GM12875 (cell line): ENCODE results near the gene WDTC1.
A peak's percentile ranks its signal among the peaks of the same experiment; 100 is the strongest.
"Not testable (repeated sequence)": the region's sequence is repeated elsewhere in the genome, so short reads cannot be mapped to it uniquely, and the experiment has no call there.

Experiments
- H3K4me3 ChIP-seq: one replicate; pipeline ENCODE4 v1.5.1; 2011; ENCODE audit warnings: low read depth, low read length, control low read depth
- CTCF ChIP-seq: IDR thresholded peaks from 2 replicates; pipeline ENCODE4 v1.5.1; 2011; ENCODE audit warnings: low read depth, mild to moderate bottlenecking, control low read depth, inconsistent platforms, low read length, moderate library complexity, borderline replicate concordance; ENCODE audit not compliant: insufficient read depth

The WDTC1 gene

DNA sequence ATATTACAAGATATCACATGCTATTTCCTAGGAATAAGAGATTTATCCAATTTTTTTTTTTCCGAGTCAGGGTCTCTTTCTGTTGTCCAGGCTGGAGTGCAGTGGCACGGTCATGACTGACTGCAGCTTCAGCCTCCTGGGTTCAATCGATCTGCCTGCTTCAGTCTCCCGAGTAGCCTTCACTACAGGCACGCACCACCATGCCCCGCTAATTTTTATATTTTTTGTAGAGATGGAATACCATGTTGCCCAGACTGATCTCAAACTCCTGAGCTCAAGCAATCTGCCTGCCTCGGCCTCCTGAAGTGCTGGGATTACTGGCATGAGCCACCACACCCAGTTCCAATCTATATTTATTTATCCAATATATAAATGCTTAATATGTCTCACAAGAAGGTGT is 18.0 kb upstream of the WDTC1 start:
- no peak for TF ChIP-seq CTCF
- H3K4me3 ChIP-seq, result no peak overlapping the region

DNA sequence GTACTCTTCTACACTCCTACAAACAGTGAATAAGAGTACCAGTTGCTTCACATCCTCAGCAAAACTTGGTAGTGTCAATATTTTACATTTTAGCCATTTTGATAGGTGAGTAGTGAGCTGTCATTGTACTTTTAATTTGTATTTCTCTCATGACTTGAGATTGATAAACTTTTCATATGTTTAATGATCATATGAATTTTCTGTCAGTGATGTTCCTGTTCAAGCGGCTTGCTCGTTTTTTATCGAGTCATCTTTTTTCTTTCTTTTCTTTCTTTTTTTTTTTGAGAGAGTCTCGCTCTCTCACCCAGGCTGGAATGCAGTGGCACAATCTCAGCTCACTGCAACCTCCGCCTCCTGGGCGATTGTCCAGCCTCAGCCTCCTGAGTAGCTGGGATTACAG is 17.0 kb upstream of the WDTC1 start:
- TF ChIP-seq CTCF, result no peak
- no peak overlapping the region for H3K4me3 ChIP-seq

- no peak overlapping the region for H3K4me3 ChIP-seq
- TF ChIP-seq CTCF, result no peak
Measured at GRCh38 chr1:27218736-27219135, 15.7 kb upstream of the WDTC1 start.

DNA sequence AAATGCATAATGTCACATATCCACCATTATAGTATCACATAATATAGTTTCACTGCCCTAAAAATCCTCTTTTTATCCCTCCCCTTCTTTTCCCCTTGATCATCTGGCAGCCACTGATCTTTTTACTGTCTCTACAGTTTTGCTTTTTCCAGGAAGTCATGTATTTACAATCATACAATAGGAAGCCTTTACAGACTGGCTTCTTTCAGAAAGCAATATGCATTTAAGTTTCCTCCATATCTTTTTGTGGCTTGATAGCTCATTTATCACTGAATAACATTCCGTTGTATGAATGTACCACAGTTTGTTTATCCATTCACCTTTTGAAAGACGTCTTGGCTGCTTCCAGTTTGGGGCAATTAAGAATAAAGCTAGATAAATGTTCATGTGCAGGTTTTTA is 14.3 kb upstream of the WDTC1 start:
- TF ChIP-seq CTCF, result no peak
- no peak overlapping the region for H3K4me3 ChIP-seq

- not testable (repeated sequence) for H3K4me3 ChIP-seq
Measured at GRCh38 chr1:27220702-27221497, 13.5 kb upstream of the WDTC1 start.

DNA sequence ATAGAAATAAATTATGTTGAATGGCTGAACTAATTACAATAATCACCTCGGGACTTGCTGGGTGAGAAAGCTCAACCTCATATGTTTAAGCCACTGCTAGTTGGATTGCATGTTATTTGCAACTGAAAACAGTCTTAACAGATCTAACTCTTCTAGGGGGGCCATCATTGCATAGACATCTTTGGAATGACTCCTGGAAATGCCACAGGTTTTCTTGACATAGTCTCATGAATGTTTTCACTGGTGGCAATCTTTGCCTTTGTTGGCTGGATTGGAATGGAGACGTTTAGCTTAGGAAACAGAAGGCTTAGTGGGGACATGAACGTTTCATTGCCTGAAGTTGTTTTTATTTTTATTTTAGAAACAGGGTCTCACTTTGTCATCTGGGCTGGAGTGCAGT is 8.8 kb upstream of the WDTC1 start:
- no peak for TF ChIP-seq CTCF
- no peak overlapping the region for H3K4me3 ChIP-seq

- H3K4me3 ChIP-seq, result no peak overlapping the region
- no peak for TF ChIP-seq CTCF
Measured at GRCh38 chr1:27227765-27228164, 6.7 kb upstream of the WDTC1 start.

- H3K4me3 ChIP-seq, result peak overlapping the region; percentile 45
- no peak for TF ChIP-seq CTCF
Measured at GRCh38 chr1:27233667-27234048, 774 bp upstream of the WDTC1 start.
